Measurements from ENCODE around the gene RPTN. TPM values are rescaled to one million over a fixed set of nuclear protein-coding genes. Genes with fewer than 3 reads are reported as not detected.

The RPTN gene
- total and polyA plus RNA-seq, 2 of the 4 experiments (the other 2 are of a cell fraction): not detected

- dilution Hi-C loops (cut with HindIII; ENCODE audit: low sequenced_read_pairs, unreplicated experiment): no loop called here
- intact Hi-C loops (cut with micrococcal nuclease): loop anchor here (1.0 to 10.0 kb wide), 4 partner anchors 38 to 269 kb away; no protein-coding TSS in a partner anchor
- H2BK15ac ChIP-seq (ENCODE audit: low read depth, low read length): no peak overlapping the region
- peak overlapping the region; percentile 44 to 53; a peak in 1 of 4 replicates for H4K8ac ChIP-seq (ENCODE audit: low read depth in 2 of 2, low read length in 2 of 2)
- H2BK120ac ChIP-seq (ENCODE audit: low read depth, low read length): no peak overlapping the region
- in situ Hi-C loops (cut with MboI; ENCODE audit: low sequenced_read_pairs): no loop called here
- H4K91ac ChIP-seq (ENCODE audit: insufficient read depth, low read depth, low read length): no peak overlapping the region
- ATAC-seq (ENCODE audit: low read depth) (peak; percentile 45), DNase-seq (peak; percentile 30)
- no TSS peak for BruUV-seq (replicated peaks)
- POLR2A ChIA-PET (ENCODE audit: unreplicated experiment): no interaction called here
- H3K4me1 ChIP-seq (ENCODE audit: control insufficient read depth, insufficient read depth, low read length): no peaks in the 10 kb centered on the region
- H3K18ac ChIP-seq (ENCODE audit: low read depth, low read length): no peak overlapping the region; the same call in 1 of the 2 replicates
- H3K9ac ChIP-seq (ENCODE audit: low read depth, low read length): no peak overlapping the region; the same call in 1 of the 2 replicates
- no peaks in the 10 kb centered on the region for H3K27me3 ChIP-seq (ENCODE audit: control insufficient read depth, insufficient read depth, low read length)
- no peak overlapping the region for H2BK5ac ChIP-seq (ENCODE audit: low read depth, low read length, poor library complexity, severe bottlenecking)
- peak overlapping the region; percentile 95 for H2AFZ ChIP-seq (replicated peaks; ENCODE audit: low read length, poor library complexity)
- no peak overlapping the region for H2AK5ac ChIP-seq (ENCODE audit: low read depth, low read length)
- no peaks in the 10 kb centered on the region for H3K36me3 ChIP-seq (ENCODE audit: control insufficient read depth, insufficient read depth, low read length)
- WGBS, 2 experiments (ENCODE audit: extremely low coverage in 2 of 2, insufficient read length in 1 of 2): 13% methylated on average over 28 of the region's 62 CpGs; no CpG with 5 or more reads in 1 of the 2 experiments
- H2AK9ac ChIP-seq (replicated peaks; ENCODE audit: low read depth, low read length, poor library complexity): peak overlapping the region; percentile 66
- no peak overlapping the region for H3K23ac ChIP-seq (ENCODE audit: low read depth, low read length)
- peak overlapping the region; percentile 60 for H3K4me2 ChIP-seq (ENCODE audit: low read depth, low read length)
- H3K56ac ChIP-seq (ENCODE audit: extremely low read depth, insufficient read depth, low read length): no peak overlapping the region
- no peak overlapping the region; the same call in 1 of the 2 replicates for H3K4ac ChIP-seq (ENCODE audit: low read depth, low read length)
- no peak overlapping the region for H2BK20ac ChIP-seq (ENCODE audit: low read depth, low read length)
- no peaks in the 10 kb centered on the region for H3K9me1 ChIP-seq (ENCODE audit: insufficient read depth, low read length)
- H3K4me3 ChIP-seq (ENCODE audit: insufficient read depth, low read depth, low read length): peak overlapping the region; percentile 36
- no peaks in the 10 kb centered on the region for H4K20me1 ChIP-seq (ENCODE audit: insufficient read depth, low read length)
- H3K79me1 ChIP-seq (ENCODE audit: low read depth in 1 of 2, low read length in 2 of 2): no peaks in the 10 kb centered on the region
- CTCF ChIA-PET: interaction anchor here (1.0 to 1.5 kb wide), 3 partner anchors 38 to 270 kb away, joined by 3 to 4 read pairs (median 4); no protein-coding TSS in a partner anchor
- no peak overlapping the region for H3K14ac ChIP-seq (replicated peaks; ENCODE audit: low read depth, low read length)
- TF ChIP-seq MAZ (IDR thresholded peaks at IDR 0.05; ENCODE audit: borderline replicate concordance, low read depth, low read length) (no peak), ELK1 (IDR thresholded peaks at IDR 0.05; ENCODE audit: borderline replicate concordance, low read depth, low read length) (no peak), RFX5 (IDR thresholded peaks at IDR 0.05; ENCODE audit: low read depth, low read length) (no peak), MAFK (IDR thresholded peaks at IDR 0.05; ENCODE audit: low read depth, low read length) (no peak), CTCF (conservative IDR thresholded peaks at IDR 0.05; ENCODE audit: low read depth, low read length) (peak; percentile 49), SMC3 (IDR thresholded peaks at IDR 0.05; ENCODE audit: low read depth, low read length) (peak; percentile 17; the same call in 1 of the 2 replicates), CEBPB (IDR thresholded peaks at IDR 0.05; ENCODE audit: low read depth, low read length) (no peak)
- 0 out of 2 replicates have a peak overlapping the region, but pooled peaks have one; percentile 21 for H4K5ac ChIP-seq (ENCODE audit: low read depth, low read length)
- H3K9me3 ChIP-seq (ENCODE audit: control insufficient read depth, insufficient read depth, low read length): no peaks in the 10 kb centered on the region
- H3K27ac ChIP-seq (ENCODE audit: insufficient read depth, low read length): no peak overlapping the region
These were observed 29.9 kb upstream of the RPTN start for GRCh38 chr1:152188673-152189591.

Measured in IMR-90 (cell line).